H9 (cell line): Measurements from ENCODE around the gene FBL. TPM values are rescaled to one million over a fixed set of nuclear protein-coding genes. Genes with fewer than 3 reads are reported as not detected.

Experiments
- DNase-seq: peaks from one replicate; pipeline ENCODE4 v3.0.0-alpha.2; 2017
- H2AFZ ChIP-seq: one replicate; pipeline ENCODE4 v1.6.1; 2013; ENCODE audit warnings: mild to moderate bottlenecking, low read length, control low read depth, moderate library complexity
- H2AK5ac ChIP-seq: 2 replicates; pipeline ENCODE4 v1.6.1; 2013; ENCODE audit warnings: low read length, control low read depth, mixed read lengths; ENCODE audit not compliant: insufficient read length
- H2BK120ac ChIP-seq: one replicate; pipeline ENCODE4 v1.6.1; 2013; ENCODE audit warnings: low read depth, mild to moderate bottlenecking, low read length, control low read depth, inconsistent platforms; ENCODE audit not compliant: poor library complexity, severe bottlenecking
- H2BK12ac ChIP-seq: 2 replicates; pipeline ENCODE4 v1.6.1; 2013; ENCODE audit warnings: low read length, control low read depth, mixed read lengths, low read depth; ENCODE audit not compliant: insufficient read length
- H2BK15ac ChIP-seq: 2 replicates; pipeline ENCODE4 v1.6.1; 2013; ENCODE audit warnings: low read depth, low read length, control low read depth
- H2BK20ac ChIP-seq: one replicate; pipeline ENCODE4 v1.6.1; 2013; ENCODE audit warnings: low read depth, mild to moderate bottlenecking, low read length, control low read depth, inconsistent platforms; ENCODE audit not compliant: poor library complexity, severe bottlenecking
- H2BK5ac ChIP-seq: 2 replicates; pipeline ENCODE4 v1.6.1; 2013; ENCODE audit warnings: low read length, control low read depth, mixed read lengths; ENCODE audit not compliant: insufficient read length
- H3K14ac ChIP-seq: 2 replicates; pipeline ENCODE4 v1.6.1; 2013; ENCODE audit warnings: low read length, control low read depth; ENCODE audit not compliant: insufficient read depth
- H3K18ac ChIP-seq: 2 replicates; pipeline ENCODE4 v1.6.1; 2013; ENCODE audit warnings: low read depth, mild to moderate bottlenecking, mixed read lengths, low read length, control low read depth; ENCODE audit not compliant: insufficient read length
- H3K23ac ChIP-seq: 2 replicates; pipeline ENCODE4 v1.6.1; 2013; ENCODE audit warnings: low read length, control low read depth, mixed read lengths, low read depth; ENCODE audit not compliant: insufficient read length
- H3K23me2 ChIP-seq: 2 replicates; pipeline ENCODE4 v1.6.1; 2013; ENCODE audit warnings: low read depth, mild to moderate bottlenecking, mixed read lengths, low read length, control low read depth; ENCODE audit not compliant: insufficient read length, poor library complexity, severe bottlenecking
- H3K27ac ChIP-seq: 2 replicates; pipeline ENCODE4 v1.5.1; 2013; ENCODE audit warnings: low read length, control low read depth, mixed read lengths, low read depth; ENCODE audit not compliant: insufficient read length
- H3K27me3 ChIP-seq: 2 replicates; pipeline ENCODE4 v1.6.1; 2013; ENCODE audit warnings: low read length, control low read depth, inconsistent platforms; ENCODE audit not compliant: insufficient read depth
- H3K4ac ChIP-seq: 2 replicates; pipeline ENCODE4 v1.6.1; 2013; ENCODE audit warnings: low read depth, mild to moderate bottlenecking, control low read depth, inconsistent platforms, low read length, moderate library complexity
- H3K4me1 ChIP-seq: 2 replicates; pipeline ENCODE4 v1.6.1; 2013; ENCODE audit warnings: low read length, control low read depth, inconsistent platforms; ENCODE audit not compliant: insufficient read depth
- H3K4me2 ChIP-seq: 2 replicates; pipeline ENCODE4 v1.6.1; 2013; ENCODE audit warnings: low read length, control low read depth, mixed read lengths; ENCODE audit not compliant: insufficient read length, insufficient read depth
- H3K56ac ChIP-seq: 2 replicates; pipeline ENCODE4 v1.6.1; 2013; ENCODE audit warnings: low read depth, mild to moderate bottlenecking, mixed read lengths, low read length, control low read depth; ENCODE audit not compliant: insufficient read length
- H3K79me1 ChIP-seq: 2 replicates; pipeline ENCODE4 v1.6.1; 2013; ENCODE audit warnings: low read depth, mild to moderate bottlenecking, moderate library complexity, low read length, control low read depth, inconsistent platforms; ENCODE audit not compliant: insufficient read depth, poor library complexity, severe bottlenecking
- H3K79me2 ChIP-seq: 2 replicates; pipeline ENCODE4 v1.6.1; 2013; ENCODE audit warnings: low read length, control low read depth, inconsistent platforms; ENCODE audit not compliant: insufficient read depth
- H3K9ac ChIP-seq: 2 replicates; pipeline ENCODE4 v1.6.1; 2013; ENCODE audit warnings: low read length, control low read depth, mixed read lengths; ENCODE audit not compliant: insufficient read length; ENCODE audit errors: extremely low read depth
- H3K9me3 ChIP-seq: one replicate; pipeline ENCODE4 v1.6.1; 2013; ENCODE audit warnings: low read depth, low read length, inconsistent platforms; ENCODE audit not compliant: control insufficient read depth
- H3T11ph ChIP-seq: one replicate; pipeline ENCODE4 v1.6.1; 2013; ENCODE audit warnings: mild to moderate bottlenecking, low read length, control low read depth, inconsistent platforms
- H4K20me1 ChIP-seq: one replicate; pipeline ENCODE4 v1.6.1; 2013; ENCODE audit not compliant: control insufficient read depth, insufficient read length, insufficient read depth
- H4K5ac ChIP-seq: 2 replicates; pipeline ENCODE4 v1.6.1; 2013; ENCODE audit warnings: low read depth, mild to moderate bottlenecking, mixed read lengths, low read length, control low read depth; ENCODE audit not compliant: insufficient read length
- H4K8ac ChIP-seq: replicated peaks from 2 replicates; pipeline ENCODE4 v1.6.1; 2013; ENCODE audit warnings: low read length, control low read depth, mixed read lengths, low read depth; ENCODE audit not compliant: insufficient read length
- H4K91ac ChIP-seq: 2 replicates; pipeline ENCODE4 v1.6.1; 2013; ENCODE audit warnings: low read depth, mild to moderate bottlenecking, moderate library complexity, mixed read lengths, low read length, control low read depth; ENCODE audit not compliant: insufficient read length
- H3K27ac Mint-ChIP-seq, 3 experiments: 2 replicates in 2 of 3; 3 replicates in 1 of 3; pipeline ENCODE4 v1.8.0; 2020 to 2021; ENCODE audit warnings: mixed read lengths in 3 of 3, mild to moderate bottlenecking in 1 of 3, moderate library complexity in 1 of 3
- H3K27me3 Mint-ChIP-seq: 2 replicates; pipeline ENCODE4 v1.8.0; 2021; ENCODE audit warnings: low read depth, mild to moderate bottlenecking, moderate library complexity, mixed read lengths
- H3K36me3 Mint-ChIP-seq, 3 experiments: 2 replicates in 2 of 3; 3 replicates in 1 of 3; pipeline ENCODE4 v1.8.0; 2020 to 2021; ENCODE audit warnings: low read depth in 3 of 3, mixed read lengths in 3 of 3; ENCODE audit not compliant: insufficient read depth in 1 of 3
- H3K4me1 Mint-ChIP-seq, 2 experiments: 2 replicates each; pipeline ENCODE4 v1.8.0; 2020; ENCODE audit warnings: mixed read lengths in 2 of 2
- H3K4me3 Mint-ChIP-seq, 2 experiments: 2 replicates in 1 of 2; 3 replicates in 1 of 2; pipeline ENCODE4 v1.8.0; 2020 to 2021; ENCODE audit warnings: mild to moderate bottlenecking in 2 of 2, mixed read lengths in 2 of 2, moderate library complexity in 1 of 2
- H3K9me3 Mint-ChIP-seq, 2 experiments: 2 replicates in 1 of 2; 3 replicates in 1 of 2; pipeline ENCODE4 v1.8.0; 2020; ENCODE audit warnings: mild to moderate bottlenecking in 2 of 2, mixed read lengths in 2 of 2, moderate library complexity in 1 of 2
- CTCF ChIP-seq: fragments of 200-600 bp; sonication (generic); conservative IDR thresholded peaks from 3 replicates; pipeline ENCODE4 v1.8.0; 2021; ENCODE audit warnings: antibody characterized with exemption, mild to moderate bottlenecking
- WGBS: extraction: QIAGEN DNeasy Blood & Tissue Kit; methylation state at CpG from one replicate; pipeline ENCODE4 v1.1.7; 2013; ENCODE audit warnings: missing lambda C conversion rate, low lambda C conversion rate, mixed read lengths; ENCODE audit not compliant: insufficient read length; ENCODE audit errors: extremely low coverage; 5-methylcytosine and 5-hydroxymethylcytosine counted together
- total RNA-seq: library from RNA; stranded (reverse); gene quantifications from 2 replicates; pipeline ENCODE4 v1.2.1, GENCODE V29; 2021

The FBL gene
- total RNA-seq, 1 experiment from 2014 or later = 625 TPM

- H2BK12ac ChIP-seq = no peak overlapping the region
- no peaks in the 10 kb centered on the region for H3K27me3 ChIP-seq
- no peak overlapping the region for H3K27ac ChIP-seq
- H2AK5ac ChIP-seq = no peak overlapping the region
- Mint-ChIP-seq H3K27ac (peak overlapping the region in 2 of 3 experiments; percentile 60 to 89; a peak in 3 of 7 replicates), H3K4me3 (no peak overlapping the region; a peak in 1 of 5 replicates), H3K36me3 (peaks cover 7 to 24% (median 18%) of the 10 kb centered on the region in 3 experiments), H3K27me3 (no peaks in the 10 kb centered on the region), H3K9me3 (no peaks in the 10 kb centered on the region), H3K4me1 (peaks cover 3% of the 10 kb centered on the region in 2 experiments; a peak in 3 of 4 replicates)
- DNase-seq = peak; percentile 97
- no peak overlapping the region for H3K4ac ChIP-seq
- H3K79me1 ChIP-seq = no peaks in the 10 kb centered on the region
- H3K23ac ChIP-seq = no peak overlapping the region
- peaks cover 8% of the 10 kb centered on the region for H3K23me2 ChIP-seq
- peak overlapping the region; percentile 77 for H3K18ac ChIP-seq
- H3K79me2 ChIP-seq = no peaks in the 10 kb centered on the region
- no peak overlapping the region for H3T11ph ChIP-seq
- no peak overlapping the region for H2BK20ac ChIP-seq
- H4K20me1 ChIP-seq = no peaks in the 10 kb centered on the region
- H3K9me3 ChIP-seq = no peaks in the 10 kb centered on the region
- H2BK120ac ChIP-seq = no peak overlapping the region
- no peaks in the 10 kb centered on the region for H3K4me1 ChIP-seq
- WGBS = no CpG with 5 or more reads among the region's 47 CpGs
- H4K91ac ChIP-seq = no peak overlapping the region
- H2BK5ac ChIP-seq = no peak overlapping the region
- H3K56ac ChIP-seq = no peak overlapping the region
- no peak overlapping the region for H4K8ac ChIP-seq
- H3K4me2 ChIP-seq = peak overlapping the region; percentile 80
- H2BK15ac ChIP-seq = no peak overlapping the region
- peak overlapping the region; percentile 89 for H2AFZ ChIP-seq
- H3K9ac ChIP-seq = peak overlapping the region; percentile 61
- H4K5ac ChIP-seq = no peak overlapping the region
- H3K14ac ChIP-seq = peak overlapping the region; percentile 44; the same call in 1 of the 2 replicates
- TF ChIP-seq CTCF = no peak
These were observed 21.8 kb downstream of the FBL start for GRCh38 chr19:39824143-39825092.
